Nasal cavity respiratory epithelium epithelial cell of viscerocranial mucosa (primary cell): ENCODE results near the gene USP4. TPM values are rescaled to one million over a fixed set of nuclear protein-coding genes. Genes with fewer than 3 reads are reported as not detected.

Experiments
- total RNA-seq: library from RNA; depleted of rRNA; stranded (reverse); fragments of >200 nt; gene quantifications from 2 replicates; pipeline ENCODE4 v1.2.3, GENCODE V29; 2014

Gene USP4, protein sequence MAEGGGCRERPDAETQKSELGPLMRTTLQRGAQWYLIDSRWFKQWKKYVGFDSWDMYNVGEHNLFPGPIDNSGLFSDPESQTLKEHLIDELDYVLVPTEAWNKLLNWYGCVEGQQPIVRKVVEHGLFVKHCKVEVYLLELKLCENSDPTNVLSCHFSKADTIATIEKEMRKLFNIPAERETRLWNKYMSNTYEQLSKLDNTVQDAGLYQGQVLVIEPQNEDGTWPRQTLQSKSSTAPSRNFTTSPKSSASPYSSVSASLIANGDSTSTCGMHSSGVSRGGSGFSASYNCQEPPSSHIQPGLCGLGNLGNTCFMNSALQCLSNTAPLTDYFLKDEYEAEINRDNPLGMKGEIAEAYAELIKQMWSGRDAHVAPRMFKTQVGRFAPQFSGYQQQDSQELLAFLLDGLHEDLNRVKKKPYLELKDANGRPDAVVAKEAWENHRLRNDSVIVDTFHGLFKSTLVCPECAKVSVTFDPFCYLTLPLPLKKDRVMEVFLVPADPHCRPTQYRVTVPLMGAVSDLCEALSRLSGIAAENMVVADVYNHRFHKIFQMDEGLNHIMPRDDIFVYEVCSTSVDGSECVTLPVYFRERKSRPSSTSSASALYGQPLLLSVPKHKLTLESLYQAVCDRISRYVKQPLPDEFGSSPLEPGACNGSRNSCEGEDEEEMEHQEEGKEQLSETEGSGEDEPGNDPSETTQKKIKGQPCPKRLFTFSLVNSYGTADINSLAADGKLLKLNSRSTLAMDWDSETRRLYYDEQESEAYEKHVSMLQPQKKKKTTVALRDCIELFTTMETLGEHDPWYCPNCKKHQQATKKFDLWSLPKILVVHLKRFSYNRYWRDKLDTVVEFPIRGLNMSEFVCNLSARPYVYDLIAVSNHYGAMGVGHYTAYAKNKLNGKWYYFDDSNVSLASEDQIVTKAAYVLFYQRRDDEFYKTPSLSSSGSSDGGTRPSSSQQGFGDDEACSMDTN
- total RNA-seq, result 20.5 and 40.5 TPM in 2 replicates

DNA sequence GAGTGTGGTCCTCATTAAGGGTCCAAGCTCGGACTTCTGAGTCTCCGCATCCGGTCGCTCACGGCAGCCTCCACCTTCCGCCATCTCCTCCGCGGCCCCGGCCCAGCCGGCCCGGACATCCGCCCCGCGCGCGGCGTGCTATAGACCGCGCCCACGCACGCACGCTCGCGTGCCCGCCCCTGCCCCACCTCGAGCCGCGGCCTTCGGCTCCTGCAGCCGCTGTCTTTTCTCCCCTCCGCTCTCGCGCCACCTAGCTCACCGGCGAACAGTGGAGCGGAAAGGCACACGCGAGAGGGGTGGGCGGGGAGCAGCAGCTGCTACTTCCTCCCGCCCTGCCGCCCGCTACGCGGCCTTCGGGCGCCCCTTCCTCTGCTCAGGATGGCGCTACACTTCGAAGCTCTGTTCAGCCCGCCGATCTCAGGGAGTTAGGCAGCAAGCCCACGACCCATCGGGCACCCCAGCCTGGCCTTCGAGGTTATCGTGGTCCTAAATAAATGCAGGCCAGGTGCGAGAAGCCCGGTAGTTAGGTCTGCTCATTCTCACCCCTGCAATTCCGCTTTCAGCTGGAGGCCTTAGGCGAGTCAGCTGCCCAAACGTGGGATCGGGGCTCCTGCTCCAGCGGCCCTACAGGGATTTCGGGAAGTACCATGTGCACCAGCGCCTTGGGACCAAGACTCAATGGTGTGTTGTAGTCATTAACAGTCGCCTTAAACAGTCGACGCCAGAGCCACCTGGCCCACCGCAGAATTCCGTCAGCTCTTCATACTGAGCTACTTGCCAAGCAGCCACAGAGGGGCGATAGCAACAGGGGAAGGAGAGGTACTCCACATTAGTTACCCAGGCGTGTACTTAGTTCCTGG is at the start of gene USP4:
USP4 (minus strand) TSS at position 113 of the 860 bp plus-strand sequence; CDS start at position 84, 29 bp downstream.

DNA sequence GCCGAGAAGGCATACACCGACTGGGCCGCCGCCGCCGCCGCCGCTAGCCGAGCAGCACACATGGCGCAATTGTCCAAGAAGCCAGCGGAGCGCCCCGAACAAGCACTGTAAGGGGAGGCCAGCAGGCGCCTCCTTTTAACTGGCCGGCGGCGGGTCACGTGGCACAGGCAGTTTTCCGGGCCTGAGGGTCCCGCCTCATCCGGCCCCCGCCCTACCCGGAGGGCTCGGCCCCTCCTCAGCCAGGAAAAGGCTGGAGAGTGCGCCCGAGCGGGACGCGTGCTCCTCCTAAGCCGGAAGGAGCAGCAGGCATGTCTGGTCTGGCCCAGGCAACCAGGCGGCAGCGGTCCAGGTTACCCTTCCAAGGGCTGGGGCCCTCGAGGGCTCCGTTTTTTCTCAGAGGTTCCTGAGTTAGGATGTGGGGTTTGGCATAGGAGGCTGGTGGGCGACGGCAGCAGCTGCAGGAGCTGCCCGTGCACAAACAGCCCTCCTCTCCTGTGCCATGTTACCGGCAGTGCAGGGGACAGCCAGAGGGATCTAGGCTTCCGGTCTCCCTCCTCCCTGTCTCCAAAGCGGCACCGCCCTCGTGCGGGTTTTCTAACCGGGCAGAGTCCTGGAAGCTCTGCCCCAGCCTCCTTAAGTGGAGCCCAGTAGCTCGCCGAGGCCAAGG is 18.5 kb upstream of the USP4 start, which contains the start of gene GPX1:
GPX1 (minus strand) TSS at position 137 of the 667 bp plus-strand sequence; CDS start at position 62, 75 bp downstream.

DNA sequence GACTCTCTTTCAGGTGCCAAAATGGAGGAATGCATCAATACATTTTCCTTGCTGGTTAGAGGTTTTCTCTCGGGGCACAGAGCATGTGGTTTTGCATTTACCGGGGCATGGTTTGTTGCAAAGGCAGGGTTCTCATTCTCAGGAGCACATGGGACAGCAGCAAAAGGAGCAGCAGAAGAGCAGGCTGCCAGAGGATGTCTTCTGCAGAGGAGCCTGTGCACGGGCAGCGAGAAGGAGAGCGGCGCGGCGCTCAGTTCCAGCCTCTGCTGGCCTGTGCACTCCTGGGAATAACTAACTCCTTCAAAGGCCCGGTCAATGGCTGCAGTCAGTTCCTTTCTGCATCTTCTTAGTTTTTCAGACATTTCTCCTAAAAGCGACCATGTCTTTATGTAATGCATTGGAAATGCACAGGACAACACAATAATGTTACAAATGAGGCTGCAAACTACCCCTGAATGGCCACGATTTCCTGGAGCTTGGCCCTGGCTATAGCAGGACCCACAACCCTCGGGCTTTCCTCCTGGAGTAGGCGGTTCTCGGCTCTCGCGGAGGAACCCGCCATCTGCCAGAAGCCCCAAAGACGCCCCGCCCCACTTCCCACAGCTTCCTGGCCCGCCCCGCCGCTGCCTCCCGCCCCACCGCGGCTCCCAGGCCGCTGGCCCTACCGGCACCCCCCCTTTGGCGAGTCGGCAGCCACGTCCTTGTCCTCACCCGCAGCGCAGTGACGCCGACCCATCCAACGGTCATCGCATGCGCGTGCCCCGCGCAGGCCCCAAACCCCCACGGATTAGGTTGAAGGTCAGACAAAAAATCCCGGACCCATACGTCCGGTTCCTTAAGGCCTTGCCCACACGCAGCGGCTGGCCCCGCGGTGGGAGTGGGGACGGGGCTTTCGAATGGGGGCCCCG is 63.1 kb downstream of the USP4 start, which contains the start of gene C3orf62:
C3orf62 (minus strand) TSS at position 758 of the 908 bp plus-strand sequence; CDS start at position 398, 360 bp downstream.

Other genes starting within 250 kb of the USP4 start
- gene QRICH1, start 246.0 kb downstream of the USP4 start, total RNA-seq, result 49.8 and 56.7 TPM in 2 replicates
- gene QARS1, start 235.3 kb downstream of the USP4 start, total RNA-seq, result 177 and 193 TPM in 2 replicates
- 58.1 and 68.7 TPM in 2 replicates for gene USP19, start 219.2 kb downstream of the USP4 start, total RNA-seq
- 234 and 834 TPM in 2 replicates for gene LAMB2, start 207.0 kb downstream of the USP4 start, total RNA-seq
- gene CCDC71, start 173.7 kb downstream of the USP4 start, total RNA-seq, result 16.1 and 20.3 TPM in 2 replicates
- gene KLHDC8B, start 168.5 kb downstream of the USP4 start, total RNA-seq, result 55.4 and 168 TPM in 2 replicates
- gene C3orf62, start 62.8 kb downstream of the USP4 start, total RNA-seq, result 1.7 and 4.8 TPM in 2 replicates
- gene GPX1, start 18.3 kb upstream of the USP4 start, total RNA-seq, result 266 and 358 TPM in 2 replicates
- 259 and 334 TPM in 2 replicates for gene RHOA, start 71.9 kb upstream of the USP4 start, total RNA-seq
- gene TCTA, start 72.4 kb upstream of the USP4 start, total RNA-seq, result 6.8 and 14.3 TPM in 2 replicates
- 0.34 and 1.6 TPM in 2 replicates for gene AMT, start 82.4 kb upstream of the USP4 start, total RNA-seq
- 1.7 and 5.9 TPM in 2 replicates for gene NICN1, start 89.3 kb upstream of the USP4 start, total RNA-seq
- gene DAG1, start 130.2 kb upstream of the USP4 start, total RNA-seq, result 32.8 and 71.6 TPM in 2 replicates
- under 0.01 and 0.07 TPM in 2 replicates for gene BSN, start 214.4 kb upstream of the USP4 start, total RNA-seq